ENCODE data around the gene C10orf67.

DNA sequence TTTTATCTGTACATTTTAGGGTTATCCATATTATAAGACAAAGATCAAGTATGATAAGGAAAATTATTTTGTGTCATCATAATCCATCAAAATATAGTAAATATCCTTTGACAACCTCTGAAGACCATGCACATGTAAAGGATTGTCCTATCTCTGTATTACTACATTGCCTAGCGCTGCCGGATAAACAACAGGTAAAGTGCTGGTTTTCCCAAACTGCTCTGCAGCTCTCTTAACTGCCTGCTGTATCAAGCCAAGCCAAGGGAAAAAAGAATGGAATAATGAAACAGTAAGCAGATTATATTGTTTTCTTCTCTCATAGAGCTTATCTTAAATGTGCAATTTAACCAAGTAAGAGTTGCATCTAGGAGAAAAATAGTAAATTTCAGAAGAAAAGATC is 81.7 kb downstream of the C10orf67 start:
- TF ChIP-seq, protein P1, sequence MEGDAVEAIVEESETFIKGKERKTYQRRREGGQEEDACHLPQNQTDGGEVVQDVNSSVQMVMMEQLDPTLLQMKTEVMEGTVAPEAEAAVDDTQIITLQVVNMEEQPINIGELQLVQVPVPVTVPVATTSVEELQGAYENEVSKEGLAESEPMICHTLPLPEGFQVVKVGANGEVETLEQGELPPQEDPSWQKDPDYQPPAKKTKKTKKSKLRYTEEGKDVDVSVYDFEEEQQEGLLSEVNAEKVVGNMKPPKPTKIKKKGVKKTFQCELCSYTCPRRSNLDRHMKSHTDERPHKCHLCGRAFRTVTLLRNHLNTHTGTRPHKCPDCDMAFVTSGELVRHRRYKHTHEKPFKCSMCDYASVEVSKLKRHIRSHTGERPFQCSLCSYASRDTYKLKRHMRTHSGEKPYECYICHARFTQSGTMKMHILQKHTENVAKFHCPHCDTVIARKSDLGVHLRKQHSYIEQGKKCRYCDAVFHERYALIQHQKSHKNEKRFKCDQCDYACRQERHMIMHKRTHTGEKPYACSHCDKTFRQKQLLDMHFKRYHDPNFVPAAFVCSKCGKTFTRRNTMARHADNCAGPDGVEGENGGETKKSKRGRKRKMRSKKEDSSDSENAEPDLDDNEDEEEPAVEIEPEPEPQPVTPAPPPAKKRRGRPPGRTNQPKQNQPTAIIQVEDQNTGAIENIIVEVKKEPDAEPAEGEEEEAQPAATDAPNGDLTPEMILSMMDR (IDR thresholded peaks at IDR 0.05), result no peak
- no peak for TF ChIP-seq POLR2A (IDR thresholded peaks at IDR 0.05)
